ENCODE results near the gene MSRB1. TPM values are rescaled to one million over a fixed set of nuclear protein-coding genes. Genes with fewer than 3 reads are reported as not detected.

MSRB1 gene
- total and polyA plus RNA-seq, 2 of the 8 experiments (the other 6 are each of a cell fraction or from before 2014, with no cell fraction given): 28.2 to 51.4 TPM

DNA sequence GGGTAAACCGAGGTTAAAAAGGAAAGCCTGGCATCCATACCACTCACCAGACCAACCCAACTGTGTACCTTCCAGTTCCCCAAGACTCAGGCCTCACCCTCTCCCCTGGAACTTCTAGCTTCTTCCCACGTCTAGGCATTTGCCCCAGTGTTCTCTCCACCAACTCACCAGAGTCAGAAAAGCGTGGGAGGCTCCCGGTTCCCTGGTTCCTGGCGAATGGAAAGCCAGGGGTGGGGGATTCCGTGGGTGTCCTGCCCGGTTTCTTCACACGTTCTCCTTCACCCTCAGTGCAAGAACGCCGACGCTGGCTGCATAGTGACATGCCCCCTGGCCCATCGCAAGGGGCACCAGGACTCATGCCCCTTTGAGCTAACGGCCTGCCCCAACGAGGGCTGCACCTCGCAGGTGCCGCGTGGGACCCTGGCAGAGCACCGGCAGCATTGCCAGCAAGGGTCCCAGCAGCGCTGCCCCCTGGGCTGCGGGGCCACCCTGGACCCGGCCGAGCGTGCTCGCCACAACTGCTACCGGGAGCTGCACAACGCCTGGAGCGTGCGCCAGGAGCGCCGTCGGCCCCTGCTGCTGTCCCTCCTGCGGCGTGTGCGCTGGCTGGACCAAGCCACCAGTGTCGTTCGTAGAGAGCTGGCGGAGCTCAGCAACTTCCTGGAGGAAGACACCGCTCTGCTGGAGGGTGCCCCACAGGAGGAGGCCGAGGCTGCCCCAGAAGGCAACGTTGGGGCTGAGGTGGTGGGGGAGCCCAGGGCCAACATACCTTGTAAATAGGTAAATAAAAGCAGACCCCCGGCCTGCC, 25.4 kb upstream of the MSRB1 start:
- H3K27me3 ChIP-seq (replicated peaks in 1 of 4; ENCODE audit: control insufficient read depth in 3 of 4, extremely low read depth in 1 of 4, insufficient read depth in 3 of 4, low read length in 3 of 4): no peaks in the 10 kb centered on the region
- no peak overlapping the region for H2BK12ac ChIP-seq (ENCODE audit: low read depth, low read length)
- ChIA-PET POLR2A (ENCODE audit: partially characterized antibody) (interaction anchor here (0.8 to 19.8 kb wide), 12 partner anchors 8 to 187 kb away, joined by 3 to 736 read pairs (median 3); partner anchors contain the start of genes GFER, MSRB1, NDUFB10 and NOXO1), CTCF (ENCODE audit: partially characterized antibody) (interaction anchor here (0.5 to 2.5 kb wide), 8 partner anchors 14 to 1011 kb away, joined by 3 to 7 read pairs (median 3); no protein-coding TSS in a partner anchor)
- H3K56ac ChIP-seq (replicated peaks; ENCODE audit: insufficient read length, low read depth, low read length): no peak overlapping the region
- no peak overlapping the region for H2BK120ac ChIP-seq (replicated peaks; ENCODE audit: low read depth, low read length)
- H3K36me3 ChIP-seq (ENCODE audit: control insufficient read depth in 2 of 4, insufficient read depth in 4 of 4, low read length in 3 of 4): peaks cover 5 to 9% (median 6%) of the 10 kb centered on the region in 4 experiments; a peak in 7 of 8 replicates
- no peak overlapping the region for H2AFZ ChIP-seq (ENCODE audit: low read length)
- H3K9me3 ChIP-seq (ENCODE audit: insufficient read depth in 2 of 2, low read depth in 1 of 2, low read length in 1 of 2): no peaks in the 10 kb centered on the region
- no peak overlapping the region for H2AK5ac ChIP-seq (ENCODE audit: low read depth, low read length)
- FAIRE-seq (no peak), DNase-seq (ENCODE audit: low read depth in 1 of 2, low spot score in 2 of 2) (no peak)
- H3K79me1 ChIP-seq (ENCODE audit: low read depth, low read length): peaks cover 18% of the 10 kb centered on the region
- H4K91ac ChIP-seq (replicated peaks; ENCODE audit: insufficient read length, low read length): no peak overlapping the region
- WGBS, 2 experiments (ENCODE audit: extremely low coverage in 1 of 2, insufficient coverage in 1 of 2, insufficient read length in 1 of 2, insufficient replicate concordance in 2 of 2, low coverage in 1 of 2, low lambda C conversion rate in 2 of 2, missing lambda C conversion rate in 1 of 2): 92% methylated on average over 34 of the region's 41 CpGs; no CpG with 5 or more reads in 1 of the 2 experiments
- H3K23me2 ChIP-seq (ENCODE audit: low read depth, low read length): peaks cover 19% of the 10 kb centered on the region
- no peak overlapping the region for H4K8ac ChIP-seq (ENCODE audit: extremely low read depth, insufficient read depth, low read length)
- no peak overlapping the region for H3K18ac ChIP-seq (ENCODE audit: extremely low read depth, low read length)
- H3K79me2 ChIP-seq (ENCODE audit: control insufficient read depth in 1 of 2, insufficient read depth in 2 of 2, low read length in 2 of 2): peaks cover 12 to 34% of the 10 kb centered on the region in 2 experiments
- H4K5ac ChIP-seq (ENCODE audit: insufficient read length, low read depth, low read length): no peak overlapping the region
- no peak overlapping the region for H2BK15ac ChIP-seq (ENCODE audit: low read length)
- no peak overlapping the region for H3K23ac ChIP-seq (ENCODE audit: insufficient read length)
- no peak overlapping the region for H3K14ac ChIP-seq (ENCODE audit: insufficient read length)
- H3K4me3 ChIP-seq (ENCODE audit: extremely low read depth in 1 of 4, insufficient read depth in 2 of 4, low read depth in 3 of 4, low read length in 4 of 4): no peak overlapping the region
- H3K4me1 ChIP-seq (replicated peaks in 1 of 4; ENCODE audit: control insufficient read depth in 3 of 4, insufficient read depth in 4 of 4, low read length in 3 of 4): peaks cover 0 to 15% (median 10%) of the 10 kb centered on the region in 4 experiments; a peak in 5 of 7 replicates
- no peak overlapping the region for H2BK20ac ChIP-seq (ENCODE audit: low read length)
- H3K27ac ChIP-seq (ENCODE audit: low read depth, low read length): no peak overlapping the region
- H2BK5ac ChIP-seq (ENCODE audit: low read depth, low read length): no peak overlapping the region
- H3K9ac ChIP-seq (replicated peaks in 1 of 4; ENCODE audit: extremely low read depth in 1 of 4, low read depth in 3 of 4, low read length in 3 of 4): no peak overlapping the region
- H3K4me2 ChIP-seq (ENCODE audit: insufficient read depth in 1 of 2, low read depth in 2 of 2, low read length in 2 of 2): no peak overlapping the region
- H3K4ac ChIP-seq (replicated peaks; ENCODE audit: insufficient read length, low read depth, low read length): no peak overlapping the region
- H4K20me1 ChIP-seq (replicated peaks in 1 of 2; ENCODE audit: control insufficient read depth in 1 of 2, insufficient read depth in 2 of 2, low read length in 2 of 2): peaks cover 9 to 14% of the 10 kb centered on the region in 2 experiments
- no peak for TF ChIP-seq ASH2L (IDR thresholded peaks at IDR 0.05; ENCODE audit: low read length)
- no peak for TF ChIP-seq SIN3A (conservative IDR thresholded peaks at IDR 0.05 in 1 of 2, IDR thresholded peaks at IDR 0.05 in 1 of 2; ENCODE audit: low read depth in 1 of 2, low read length in 2 of 2)
- no peak for TF ChIP-seq GABPA (IDR thresholded peaks at IDR 0.05; ENCODE audit: borderline replicate concordance, insufficient read depth, low read length)
- TF ChIP-seq BACH1 (IDR thresholded peaks at IDR 0.05; ENCODE audit: low read length): no peak
- no peak for TF ChIP-seq CBX8 (IDR thresholded peaks at IDR 0.05; ENCODE audit: borderline replicate concordance, low read depth, low read length)
- TF ChIP-seq SP2 (IDR thresholded peaks at IDR 0.05; ENCODE audit: low read length): no peak
- TF ChIP-seq TBP (IDR thresholded peaks at IDR 0.05; ENCODE audit: low read depth, low read length): no peak
- no peak for TF ChIP-seq JUND (IDR thresholded peaks at IDR 0.05; ENCODE audit: low read length)

All from H1 (cell line).